GM23248 (cell line): ENCODE results near the gene PICALM. TPM values are rescaled to one million over a fixed set of nuclear protein-coding genes. Genes with fewer than 3 reads are reported as not detected.

ENCODE experiments used
- DNase-seq: peaks from one replicate; pipeline ENCODE4 v3.0.0-alpha.2; 2015
- H2AFZ ChIP-seq: fragments of 200-600 bp; sonication (generic); 2 replicates; pipeline ENCODE4 v1.6.1; 2016; ENCODE audit warnings: antibody characterized with exemption
- H3F3A ChIP-seq: fragments of 200-600 bp; sonication (generic); 2 replicates; pipeline ENCODE4 v1.6.1; 2016; ENCODE audit warnings: mild to moderate bottlenecking, antibody characterized with exemption, mixed run types; ENCODE audit not compliant: insufficient read depth
- H3K27ac ChIP-seq: fragments of 200-600 bp; sonication (generic); 2 replicates; pipeline ENCODE4 v1.5.1; 2016; ENCODE audit warnings: mild to moderate bottlenecking
- H3K27me3 ChIP-seq: fragments of 200-600 bp; sonication (generic); replicated peaks from 2 replicates; pipeline ENCODE4 v1.6.1; 2016; ENCODE audit warnings: mild to moderate bottlenecking; ENCODE audit not compliant: insufficient read depth
- H3K36me3 ChIP-seq: fragments of 200-600 bp; sonication (generic); 2 replicates; pipeline ENCODE4 v1.6.1; 2016; ENCODE audit warnings: low read depth, mild to moderate bottlenecking
- H3K4me1 ChIP-seq: fragments of 200-600 bp; sonication (generic); 2 replicates; pipeline ENCODE4 v1.6.1; 2016; ENCODE audit warnings: mild to moderate bottlenecking; ENCODE audit not compliant: insufficient read depth
- H3K4me2 ChIP-seq: fragments of 200-600 bp; sonication (generic); one replicate; pipeline ENCODE4 v1.6.1; 2016; ENCODE audit warnings: mild to moderate bottlenecking; ENCODE audit not compliant: unreplicated experiment
- H3K4me3 ChIP-seq: fragments of 200-600 bp; sonication (generic); 2 replicates; pipeline ENCODE4 v1.5.1; 2016; ENCODE audit warnings: mild to moderate bottlenecking
- H3K79me2 ChIP-seq: fragments of 200-600 bp; sonication (generic); 2 replicates; pipeline ENCODE4 v1.6.1; 2016; ENCODE audit warnings: mild to moderate bottlenecking; ENCODE audit not compliant: insufficient read depth
- H3K9ac ChIP-seq: fragments of 200-600 bp; sonication (generic); 2 replicates; pipeline ENCODE4 v1.6.1; 2016; ENCODE audit warnings: mild to moderate bottlenecking
- H3K9me2 ChIP-seq: fragments of 200-600 bp; sonication (generic); 2 replicates; pipeline ENCODE4 v1.6.1; 2016; ENCODE audit warnings: mixed run types, mild to moderate bottlenecking, moderate library complexity; ENCODE audit not compliant: insufficient read depth
- H3K9me3 ChIP-seq: fragments of 200-600 bp; sonication (generic); one replicate; pipeline ENCODE4 v1.6.1; 2017; ENCODE audit warnings: low read depth
- H4K20me1 ChIP-seq: fragments of 200-600 bp; sonication (generic); 2 replicates; pipeline ENCODE4 v1.6.0; 2016; ENCODE audit not compliant: insufficient read depth
- EZH2 ChIP-seq: fragments of 200-600 bp; sonication (generic); IDR thresholded peaks from 2 replicates; pipeline ENCODE4 v1.6.1; 2018; ENCODE audit warnings: antibody characterized with exemption, mild to moderate bottlenecking; ENCODE audit not compliant: insufficient read depth, poor library complexity, severe bottlenecking
- EZH2phosphoT487 ChIP-seq: fragments of 200-600 bp; sonication (generic); IDR thresholded peaks from 2 replicates; pipeline ENCODE4 v1.6.1; 2018; ENCODE audit warnings: antibody characterized with exemption, moderate library complexity, mild to moderate bottlenecking, low read depth; ENCODE audit not compliant: insufficient read depth
- WGBS, 2 experiments: methylation state at CpG; one replicate each; pipeline ENCODE4 v1.1.6; 2015 to 2017; ENCODE audit warnings: low lambda C conversion rate in 2 of 2, low coverage in 1 of 2; ENCODE audit errors: missing lambda C conversion rate in 2 of 2; 5-methylcytosine and 5-hydroxymethylcytosine counted together
- in situ Hi-C: fragments of 300-500 bp; cut with MboI; formaldehyde crosslinking; loops from 2 replicates; pipeline ENCODE4 v1.15.0; 2020
- polyA plus RNA-seq: library from polyadenylated mRNA; unstranded; fragments of >200 nt; fragmentation: Nextera tagmentation; extraction: Ambion mirVana; gene quantifications from 2 replicates; pipeline ENCODE4 v1.2.1, GENCODE V29; 2016
- total RNA-seq: library from RNA; depleted of rRNA; stranded (reverse); fragments of >200 nt; shearing (Covaris generic); gene quantifications from 2 replicates; pipeline ENCODE4 v1.2.3, GENCODE V29; 2014

The PICALM gene
- total and polyA plus RNA-seq, 2 experiments from 2014 or later = 73.2 to 310 TPM

- H3K9me2 ChIP-seq = no peaks in the 10 kb centered on the region
- no peaks in the 10 kb centered on the region for H3K27me3 ChIP-seq
- H3K36me3 ChIP-seq = no peaks in the 10 kb centered on the region; the same call in 1 of the 2 replicates
- peaks cover 42% of the 10 kb centered on the region for H3K79me2 ChIP-seq
- DNase-seq = peak; percentile 38
- H3K9me3 ChIP-seq = no peaks in the 10 kb centered on the region
- peak overlapping the region; percentile 58 for H2AFZ ChIP-seq
- peak overlapping the region; percentile 97 for H3K9ac ChIP-seq
- 0 out of 2 replicates have a peak, but pooled peaks cover 9% of the 10 kb centered on the region for H4K20me1 ChIP-seq
- 3 to 15% methylated on average over 2 of the region's 2 CpGs for WGBS, 2 experiments
- peak overlapping the region; percentile 100 for H3K27ac ChIP-seq
- peak overlapping the region; percentile 78 for H3K4me3 ChIP-seq
- in situ Hi-C loops = no loop called here
- H3K4me1 ChIP-seq = peaks cover 38% of the 10 kb centered on the region
- peak overlapping the region; percentile 96 for H3K4me2 ChIP-seq
- TF ChIP-seq EZH2 (no peak), EZH2phosphoT487 (no peak)
- peaks cover 47% of the 10 kb centered on the region for H3F3A ChIP-seq
These were observed 1.5 kb upstream of the PICALM start for GRCh38 chr11:86070142-86071056.

DNA sequence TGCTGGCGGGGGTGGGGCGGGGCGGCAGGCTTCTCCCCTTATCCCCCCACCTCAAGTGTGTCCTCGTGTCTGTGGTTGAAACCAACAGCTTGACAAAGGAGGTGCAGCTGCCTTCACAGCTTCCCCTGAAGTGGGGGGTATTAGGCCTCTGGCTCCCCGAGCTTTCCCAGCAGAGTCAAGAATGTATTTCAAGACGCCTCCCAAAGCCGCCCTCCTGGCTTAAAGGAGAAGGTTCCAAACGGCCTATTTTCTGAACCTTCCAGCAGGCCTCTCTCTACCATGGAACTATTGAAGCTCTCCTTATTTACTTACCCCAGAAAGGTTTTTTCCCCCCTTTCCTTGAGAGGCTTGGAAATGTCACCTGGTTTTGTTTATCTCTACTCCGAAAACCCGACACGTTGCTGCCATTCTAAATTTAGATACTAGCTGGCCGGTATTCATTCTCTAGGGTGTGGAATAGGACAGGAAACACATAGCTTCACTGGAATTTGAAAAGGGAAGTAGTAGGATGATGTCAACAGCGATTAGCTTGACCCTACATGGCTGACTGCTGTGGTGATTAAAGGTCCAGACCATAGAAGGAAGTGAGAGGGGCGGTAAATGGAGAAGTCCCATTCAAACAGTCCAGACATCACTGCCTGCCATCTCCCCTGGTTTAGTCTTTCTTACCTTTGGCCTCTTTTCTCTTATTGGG, 671 bp upstream of the PICALM start:
- peak overlapping the region; percentile 100 for H3K27ac ChIP-seq
- no peak for TF ChIP-seq EZH2phosphoT487
- TF ChIP-seq EZH2 = no peak
- H3F3A ChIP-seq = peaks cover 47% of the 10 kb centered on the region
- H3K36me3 ChIP-seq = no peaks in the 10 kb centered on the region; the same call in 1 of the 2 replicates
- 0 out of 2 replicates have a peak, but pooled peaks cover 9% of the 10 kb centered on the region for H4K20me1 ChIP-seq
- peak; percentile 96 for DNase-seq
- peak overlapping the region; percentile 58 for H2AFZ ChIP-seq
- H3K4me2 ChIP-seq = peak overlapping the region; percentile 96
- 2% methylated on average over 10 to 14 of the region's 14 CpGs for WGBS, 2 experiments
- H3K9ac ChIP-seq = peak overlapping the region; percentile 97
- no peaks in the 10 kb centered on the region for H3K27me3 ChIP-seq
- in situ Hi-C loops = no loop called here
- peaks cover 45% of the 10 kb centered on the region for H3K4me1 ChIP-seq
- no peaks in the 10 kb centered on the region for H3K9me2 ChIP-seq
- peak overlapping the region; percentile 78 for H3K4me3 ChIP-seq
- H3K9me3 ChIP-seq = no peaks in the 10 kb centered on the region
- peaks cover 50% of the 10 kb centered on the region for H3K79me2 ChIP-seq

DNA sequence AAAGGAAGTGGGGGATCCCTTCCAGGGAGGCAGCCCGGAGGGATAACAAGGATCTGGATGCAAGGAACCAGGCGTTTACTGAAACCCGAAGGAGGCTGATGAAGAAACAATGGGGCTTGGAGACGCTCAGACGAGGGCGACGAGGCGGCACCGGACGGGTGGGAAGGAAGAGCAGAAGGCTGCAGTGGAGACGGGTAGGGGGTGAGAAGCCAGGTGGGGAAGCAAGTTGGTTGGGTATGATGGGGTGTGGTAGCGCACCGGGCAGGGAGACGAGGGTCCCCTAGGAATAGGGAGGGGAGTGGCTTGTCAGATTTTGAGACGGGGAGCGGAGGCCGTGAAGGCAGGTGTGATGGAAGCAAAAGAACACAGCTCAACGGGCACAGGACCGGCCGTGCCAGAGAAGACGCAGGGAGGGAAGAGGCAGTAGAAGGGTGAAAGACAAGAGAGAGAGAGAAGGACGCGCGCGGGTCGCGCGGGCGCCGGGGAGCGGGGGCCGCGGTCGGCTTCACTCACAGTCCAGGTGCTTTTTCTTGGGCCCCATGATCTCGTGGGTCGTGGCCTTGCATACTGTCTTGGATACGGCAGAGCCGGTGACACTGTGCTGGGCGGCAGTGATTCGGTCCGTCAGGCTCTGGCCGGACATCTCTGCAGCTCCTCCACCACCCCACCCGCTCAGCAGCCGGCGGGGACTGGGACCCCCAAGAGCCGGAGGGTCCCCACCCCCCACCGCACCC, 579 bp downstream of the PICALM start:
- in situ Hi-C loops = no loop called here
- H3F3A ChIP-seq = peaks cover 58% of the 10 kb centered on the region
- peak overlapping the region; percentile 27; the same call in 1 of the 2 replicates for H2AFZ ChIP-seq

DNA sequence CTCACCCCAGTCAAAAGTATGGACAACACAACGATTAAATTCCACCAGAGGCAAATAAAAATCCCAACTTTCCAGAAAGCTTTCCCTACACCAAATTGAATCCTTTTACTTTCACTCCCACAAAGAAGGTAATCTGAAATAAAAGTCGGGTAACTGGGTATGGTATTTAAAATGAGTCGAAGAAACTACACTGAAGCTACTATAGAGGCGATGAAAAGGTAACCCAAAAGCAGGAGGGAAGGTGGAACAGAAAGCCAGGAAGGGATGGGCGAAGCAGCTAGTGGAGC, 1.1 kb downstream of the PICALM start:
- Histone ChIP-seq H3K36me3 (no peaks in the 10 kb centered on the region; the same call in 1 of the 2 replicates), H3K9me2 (no peaks in the 10 kb centered on the region), H3F3A (peaks cover 63% of the 10 kb centered on the region), H3K4me3 (peak overlapping the region; percentile 98), H3K79me2 (peaks cover 68% of the 10 kb centered on the region), H4K20me1 (peaks cover 15% of the 10 kb centered on the region; the same call in 1 of the 2 replicates), H3K9me3 (no peaks in the 10 kb centered on the region), H3K27me3 (no peaks in the 10 kb centered on the region), H3K4me2 (peak overlapping the region; percentile 96), H3K4me1 (peaks cover 63% of the 10 kb centered on the region), H3K27ac (peak overlapping the region; percentile 100), H2AFZ (no peak overlapping the region), H3K9ac (peak overlapping the region; percentile 89)
- in situ Hi-C loops = no loop called here
- TF ChIP-seq EZH2 = no peak
- TF ChIP-seq EZH2phosphoT487 = no peak
- DNase-seq = no peak
- 1 to 4% methylated on average over 4 to 5 of the region's 5 CpGs for WGBS, 2 experiments

More for the DNA sequence above, 579 bp downstream of the PICALM start:
- Histone ChIP-seq H3K27me3 (no peaks in the 10 kb centered on the region), H3K4me1 (peaks cover 57% of the 10 kb centered on the region), H4K20me1 (peaks cover 15% of the 10 kb centered on the region; the same call in 1 of the 2 replicates), H3K9me2 (no peaks in the 10 kb centered on the region), H3K9me3 (no peaks in the 10 kb centered on the region), H3K79me2 (peaks cover 63% of the 10 kb centered on the region), H3K4me3 (peak overlapping the region; percentile 98), H3K4me2 (peak overlapping the region; percentile 96), H3K9ac (peak overlapping the region; percentile 89), H3K27ac (peak overlapping the region; percentile 100), H3K36me3 (no peaks in the 10 kb centered on the region; the same call in 1 of the 2 replicates)
- TF ChIP-seq EZH2phosphoT487 (no peak), EZH2 (no peak)
- 0 to 1% methylated on average over 34 to 42 of the region's 47 CpGs for WGBS, 2 experiments
- peak; percentile 60 for DNase-seq
